B cell (primary cell): ENCODE data around the gene CRYBA1. TPM values are rescaled to one million over a fixed set of nuclear protein-coding genes. Genes with fewer than 3 reads are reported as not detected.

Experiments
- ATAC-seq: fragments of 200-7000 bp; cut with Tn5 transposase; one replicate; pipeline ENCODE4 v1.10.0; 2021; ENCODE audit warnings: low read depth, mild to moderate bottlenecking, moderate number of reproducible peaks, moderate library complexity
- CTCF ChIA-PET: fragments of 350-600 bp; sonication (Branson Sonifier 250); formaldehyde crosslinking; loops from one replicate; lab custom pipeline; 2021; ENCODE audit warnings: antibody characterized with exemption, inconsistent platforms; lab: Charles Lee
- POLR2A ChIA-PET: fragments of 350-600 bp; sonication (Branson Sonifier 250); formaldehyde crosslinking; loops from one replicate; lab custom pipeline; 2021; ENCODE audit warnings: antibody characterized with exemption; lab: Charles Lee
- DNase-seq: peaks from one replicate; pipeline ENCODE4 v3.0.0; 2013
- H2AFZ ChIP-seq: 2 replicates; pipeline ENCODE4 v1.6.1; 2012; ENCODE audit warnings: mild to moderate bottlenecking, low read depth, low read length; ENCODE audit not compliant: insufficient read depth, poor library complexity, severe bottlenecking
- H3K27ac ChIP-seq, 2 donors: 1 replicate in 1 of 2; 2 replicates in 1 of 2; pipeline ENCODE4 v1.5.1; 2012 to 2013; ENCODE audit warnings: low read length in 2 of 2, mild to moderate bottlenecking in 2 of 2, moderate library complexity in 1 of 2
- H3K27me3 ChIP-seq, 4 experiments: fragments of 200-600 bp in 1 of 4; sonication (generic) in 1 of 4; replicated peaks in 1 of 4; 1 replicate in 2 of 4; 2 replicates in 2 of 4; pipeline versions ENCODE4 v1.6.1 to v1.7.0; 2013 to 2016; ENCODE audit warnings: low read length in 3 of 4, mild to moderate bottlenecking in 2 of 4, mixed read lengths in 1 of 4, moderate library complexity in 1 of 4; ENCODE audit not compliant: insufficient read depth in 4 of 4, control insufficient read depth in 3 of 4; ENCODE audit errors: control extremely low read depth in 1 of 4
- H3K36me3 ChIP-seq, 2 experiments: replicated peaks in 1 of 2; 1 replicate in 1 of 2; 2 replicates in 1 of 2; pipeline versions ENCODE4 v1.6.1 to v1.7.1; 2013; ENCODE audit warnings: low read length in 1 of 2; ENCODE audit not compliant: insufficient read depth in 2 of 2, control insufficient read depth in 1 of 2; ENCODE audit errors: control extremely low read depth in 1 of 2, extremely low read depth in 1 of 2
- H3K4me1 ChIP-seq, 2 donors: fragments of 200-600 bp in 1 of 2; sonication (generic) in 1 of 2; 1 replicate in 1 of 2; 2 replicates in 1 of 2; pipeline versions ENCODE4 v1.5.1 to v1.6.1; 2013 to 2017; ENCODE audit warnings: low read length in 2 of 2; ENCODE audit not compliant: control insufficient read depth in 2 of 2, insufficient read depth in 2 of 2
- H3K4me2 ChIP-seq: replicated peaks from 2 replicates; pipeline ENCODE3; 2012; ENCODE audit warnings: mild to moderate bottlenecking, low read depth, low read length; ENCODE audit not compliant: poor library complexity, severe bottlenecking
- H3K4me3 ChIP-seq, 5 experiments: fragments of 200-600 bp in 1 of 5; sonication (generic) in 1 of 5; 1 replicate in 3 of 5; 2 replicates in 2 of 5; pipeline versions ENCODE4 v1.5.1 to v1.7.0; 2011 to 2016; ENCODE audit warnings: low read length in 4 of 5, mild to moderate bottlenecking in 4 of 5, low read depth in 2 of 5, control low read depth in 1 of 5, moderate library complexity in 1 of 5; ENCODE audit not compliant: insufficient read depth in 1 of 5; ENCODE audit errors: control extremely low read depth in 1 of 5, extremely low read depth in 1 of 5
- H3K79me2 ChIP-seq: fragments of 200-600 bp; sonication (generic); one replicate; pipeline ENCODE4 v1.6.0; 2016; ENCODE audit warnings: low read length; ENCODE audit not compliant: control insufficient read depth, insufficient read depth
- H3K9ac ChIP-seq: fragments of 200-600 bp; sonication (generic); 2 replicates; pipeline ENCODE4 v1.6.1; 2017; ENCODE audit warnings: mild to moderate bottlenecking, low read length, moderate library complexity
- H3K9me3 ChIP-seq, 3 donors: one replicate each; pipeline versions ENCODE4 v1.6.1 to v1.7.1; 2013; ENCODE audit warnings: low read length in 2 of 3; ENCODE audit not compliant: control insufficient read depth in 2 of 3, insufficient read depth in 1 of 3; ENCODE audit errors: control extremely low read depth in 1 of 3
- H4K20me1 ChIP-seq: 2 replicates; pipeline ENCODE4 v1.6.0; 2012; ENCODE audit warnings: mild to moderate bottlenecking, low read length; ENCODE audit not compliant: insufficient read depth, control insufficient read depth, poor library complexity, severe bottlenecking
- H3K27ac Mint-ChIP-seq: one replicate; pipeline ENCODE4 v1.8.0; 2021; ENCODE audit warnings: mixed read lengths
- H3K27me3 Mint-ChIP-seq: one replicate; pipeline ENCODE4 v1.8.0; 2021; ENCODE audit warnings: mixed read lengths
- H3K4me1 Mint-ChIP-seq: one replicate; pipeline ENCODE4 v1.8.0; 2021; ENCODE audit warnings: mixed read lengths
- H3K4me3 Mint-ChIP-seq: one replicate; pipeline ENCODE4 v1.8.0; 2021; ENCODE audit warnings: mixed read lengths
- H3K9me3 Mint-ChIP-seq: one replicate; pipeline ENCODE4 v1.8.0; 2022; ENCODE audit warnings: mixed read lengths; ENCODE audit not compliant: insufficient read depth
- EZH2 ChIP-seq: IDR thresholded peaks from 2 replicates; pipeline ENCODE4 v1.6.1; 2012; ENCODE audit warnings: borderline replicate concordance, low read depth, mild to moderate bottlenecking, moderate library complexity, low read length; ENCODE audit not compliant: insufficient read depth, poor library complexity, severe bottlenecking
- WGBS: methylation state at CpG from one replicate; pipeline ENCODE4 v1.1.5; 2013; ENCODE audit warnings: missing lambda C conversion rate; ENCODE audit not compliant: insufficient coverage; 5-methylcytosine and 5-hydroxymethylcytosine counted together
- intact Hi-C: fragments of 100-400 bp; cut with micrococcal nuclease; formaldehyde crosslinking; loops from one replicate; pipeline ENCODE4 v1.10.0; 2022
- polyA plus RNA-seq: library from polyadenylated mRNA; depleted of rRNA; stranded (reverse); fragments of >200 nt; gene quantifications from 2 replicates; pipeline ENCODE4 v1.2.3, GENCODE V29; 2012
- total RNA-seq, 2 donors: library from RNA; stranded (reverse); fragments of 120-200 nt in 1 of 2; gene quantifications; 1 replicate in 1 of 2; 2 replicates in 1 of 2; pipeline versions ENCODE4 v1.2.3 to v1.2.4, GENCODE V29; 2013 to 2022
- TF ChIP-seq, protein P1 (sequence below): fragments of 200-600 bp; IDR thresholded peaks from one replicate; pipeline ENCODE4 v1.8.0; 2022; ENCODE audit warnings: antibody characterized with exemption, mild to moderate bottlenecking

Gene CRYBA1
- total and polyA plus RNA-seq, 2 donors (not counting 1 experiment from before 2014, with no cell fraction given) = not detected

DNA sequence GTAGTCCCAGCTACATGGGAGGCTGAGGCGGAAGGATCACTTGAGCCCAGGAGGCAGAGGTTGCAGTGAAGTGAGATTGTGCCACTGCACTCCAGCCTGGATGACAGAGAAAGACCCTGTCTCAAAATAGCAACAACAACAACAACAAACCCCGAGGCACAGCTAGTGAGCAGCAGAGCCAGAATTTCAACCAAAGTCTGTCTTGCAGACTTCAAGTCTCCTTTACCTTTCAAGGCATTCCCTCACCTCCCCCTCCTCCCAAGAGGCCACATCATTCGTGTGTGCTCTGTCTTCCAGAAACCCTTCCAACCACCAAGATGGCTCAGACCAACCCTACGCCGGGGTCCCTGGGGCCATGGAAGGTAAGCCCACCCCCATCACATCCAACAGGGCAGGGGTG, 2.2 kb downstream of the CRYBA1 start:
- H3K9ac ChIP-seq = no peak overlapping the region
- no peaks in the 10 kb centered on the region for H3K27me3 ChIP-seq

DNA sequence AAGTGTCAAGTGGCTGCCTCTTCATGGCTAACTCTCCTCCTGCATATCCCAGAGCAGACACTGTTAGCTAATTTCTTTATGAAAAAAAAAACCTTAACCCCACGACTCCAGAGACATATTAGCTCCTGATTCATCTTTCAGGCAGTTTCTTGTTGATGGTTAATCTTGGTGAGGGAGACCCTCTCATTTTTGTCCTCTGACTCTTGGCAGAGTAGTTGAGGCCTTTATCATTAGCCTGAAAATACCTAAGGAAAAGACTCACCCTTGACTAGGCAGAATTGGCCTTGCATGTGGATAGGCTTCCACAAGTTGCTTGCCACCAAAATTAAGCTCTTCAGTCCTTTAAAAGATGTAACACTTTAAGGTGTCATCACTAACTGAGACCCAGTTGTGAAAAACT, 4.0 kb downstream of the CRYBA1 start:
- Histone ChIP-seq H3K9me3 (no peaks in the 10 kb centered on the region), H4K20me1 (no peaks in the 10 kb centered on the region), H3K4me2 (no peak overlapping the region), H3K36me3 (peaks cover 0 to 9% of the 10 kb centered on the region in 2 experiments), H3K4me1 (peaks cover 0 to 11% of the 10 kb centered on the region in 2 donors), H3K4me3 (no peak overlapping the region), H3K27ac (no peak overlapping the region), H3K27me3 (no peaks in the 10 kb centered on the region), H3K79me2 (no peaks in the 10 kb centered on the region), H3K9ac (no peak overlapping the region), H2AFZ (no peak overlapping the region)
- peaks cover 14% of the 10 kb centered on the region for H3K4me1 Mint-ChIP-seq
- intact Hi-C loops = no loop called here
- DNase-seq (no peak), ATAC-seq (no peak)
- ChIA-PET CTCF (interaction anchor here (0.5 to 1.1 kb wide), 7 partner anchors 14 to 907 kb away, joined by 3 to 4 read pairs (median 3); no protein-coding TSS in a partner anchor), POLR2A (no interaction called here)
- no peak overlapping the region for H3K4me3 Mint-ChIP-seq
- no peak for TF ChIP-seq EZH2
- TF ChIP-seq, protein P1, sequence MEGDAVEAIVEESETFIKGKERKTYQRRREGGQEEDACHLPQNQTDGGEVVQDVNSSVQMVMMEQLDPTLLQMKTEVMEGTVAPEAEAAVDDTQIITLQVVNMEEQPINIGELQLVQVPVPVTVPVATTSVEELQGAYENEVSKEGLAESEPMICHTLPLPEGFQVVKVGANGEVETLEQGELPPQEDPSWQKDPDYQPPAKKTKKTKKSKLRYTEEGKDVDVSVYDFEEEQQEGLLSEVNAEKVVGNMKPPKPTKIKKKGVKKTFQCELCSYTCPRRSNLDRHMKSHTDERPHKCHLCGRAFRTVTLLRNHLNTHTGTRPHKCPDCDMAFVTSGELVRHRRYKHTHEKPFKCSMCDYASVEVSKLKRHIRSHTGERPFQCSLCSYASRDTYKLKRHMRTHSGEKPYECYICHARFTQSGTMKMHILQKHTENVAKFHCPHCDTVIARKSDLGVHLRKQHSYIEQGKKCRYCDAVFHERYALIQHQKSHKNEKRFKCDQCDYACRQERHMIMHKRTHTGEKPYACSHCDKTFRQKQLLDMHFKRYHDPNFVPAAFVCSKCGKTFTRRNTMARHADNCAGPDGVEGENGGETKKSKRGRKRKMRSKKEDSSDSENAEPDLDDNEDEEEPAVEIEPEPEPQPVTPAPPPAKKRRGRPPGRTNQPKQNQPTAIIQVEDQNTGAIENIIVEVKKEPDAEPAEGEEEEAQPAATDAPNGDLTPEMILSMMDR = no peak
- WGBS = no CpG with 5 or more reads among the region's 1 CpG
- H3K9me3 Mint-ChIP-seq = no peaks in the 10 kb centered on the region
- no peaks in the 10 kb centered on the region for H3K27me3 Mint-ChIP-seq
- H3K27ac Mint-ChIP-seq = no peak overlapping the region

More for the DNA sequence above, 2.2 kb downstream of the CRYBA1 start:
- peaks cover 0 to 5% of the 10 kb centered on the region in 2 experiments for H3K36me3 ChIP-seq
- H3K4me2 ChIP-seq = no peak overlapping the region
- CTCF ChIA-PET = interaction anchor here (0.6 kb wide), 1 partner anchor 101 kb away, joined by 4 read pairs; no protein-coding TSS in a partner anchor
- H3K4me3 ChIP-seq = no peak overlapping the region
- no peak overlapping the region for H3K27ac ChIP-seq
- TF ChIP-seq, protein P1 = no peak
- no peak for TF ChIP-seq EZH2
- H3K9me3 ChIP-seq = no peaks in the 10 kb centered on the region
- no peak for ATAC-seq
- Mint-ChIP-seq H3K4me1 (peaks cover 14% of the 10 kb centered on the region), H3K9me3 (no peaks in the 10 kb centered on the region), H3K4me3 (no peak overlapping the region), H3K27ac (no peak overlapping the region), H3K27me3 (no peaks in the 10 kb centered on the region)
- H4K20me1 ChIP-seq = no peaks in the 10 kb centered on the region
- H3K4me1 ChIP-seq = peaks cover 0 to 11% of the 10 kb centered on the region in 2 donors
- POLR2A ChIA-PET = no interaction called here
- no peaks in the 10 kb centered on the region for H3K79me2 ChIP-seq
- no peak for DNase-seq
- intact Hi-C loops = no loop called here
- no peak overlapping the region for H2AFZ ChIP-seq
- 86% methylated on average over 5 of the region's 5 CpGs for WGBS
